Neuronal stem cell (in vitro differentiated cells): ENCODE data around the gene JPH2.
A peak's percentile ranks its signal among the peaks of the same experiment; 100 is the strongest.

Experiments used
- DNase-seq: peaks from one replicate; pipeline ENCODE4 v3.0.0-alpha.2; 2013; ENCODE audit warnings: low spot score
- H2AFZ ChIP-seq: one replicate; pipeline ENCODE4 v1.6.1; 2013; ENCODE audit warnings: mild to moderate bottlenecking, low read length, inconsistent platforms
- H2AK5ac ChIP-seq: 2 replicates; pipeline ENCODE4 v1.6.1; 2013; ENCODE audit warnings: low read depth, mild to moderate bottlenecking, inconsistent platforms, low read length, moderate library complexity, mixed read lengths
- H2BK120ac ChIP-seq: 2 replicates; pipeline ENCODE4 v1.6.1; 2013; ENCODE audit warnings: low read depth, mild to moderate bottlenecking, inconsistent platforms, low read length, moderate library complexity, mixed read lengths
- H2BK12ac ChIP-seq: one replicate; pipeline ENCODE4 v1.6.1; 2013; ENCODE audit warnings: low read length, inconsistent platforms
- H2BK15ac ChIP-seq: 2 replicates; pipeline ENCODE4 v1.6.1; 2013; ENCODE audit warnings: mild to moderate bottlenecking, low read length, inconsistent platforms, mixed read lengths
- H2BK5ac ChIP-seq: one replicate; pipeline ENCODE4 v1.6.1; 2013; ENCODE audit warnings: inconsistent platforms, mild to moderate bottlenecking, low read length, moderate library complexity
- H3K14ac ChIP-seq: one replicate; pipeline ENCODE4 v1.6.1; 2013; ENCODE audit warnings: low read length, inconsistent platforms
- H3K18ac ChIP-seq: 2 replicates; pipeline ENCODE4 v1.6.1; 2013; ENCODE audit warnings: low read length, inconsistent platforms
- H3K23ac ChIP-seq: 2 replicates; pipeline ENCODE4 v1.6.1; 2013; ENCODE audit warnings: low read depth, mild to moderate bottlenecking, mixed read lengths, low read length, inconsistent platforms; ENCODE audit not compliant: poor library complexity
- H3K27ac ChIP-seq: replicated peaks from 3 replicates; pipeline ENCODE4 v1.5.1; 2013; ENCODE audit warnings: low read length, inconsistent platforms
- H3K27me3 ChIP-seq, 3 experiments: 2 replicates each; pipeline ENCODE4 v1.6.1; 2013; ENCODE audit warnings: low read length in 3 of 3, mild to moderate bottlenecking in 2 of 3, inconsistent platforms in 1 of 3, low read depth in 1 of 3, mixed read lengths in 1 of 3, moderate library complexity in 1 of 3; ENCODE audit not compliant: control insufficient read depth in 3 of 3, insufficient read depth in 3 of 3
- H3K36me3 ChIP-seq, 2 donors: replicated peaks in 1 of 2; 2 replicates each; pipeline ENCODE4 v1.6.1; 2013; ENCODE audit warnings: low read length in 2 of 2; ENCODE audit not compliant: control insufficient read depth in 2 of 2, insufficient read depth in 2 of 2
- H3K4ac ChIP-seq: 2 replicates; pipeline ENCODE4 v1.6.1; 2013; ENCODE audit warnings: inconsistent platforms, mild to moderate bottlenecking, low read length, moderate library complexity
- H3K4me1 ChIP-seq, 2 donors: 1 replicate in 1 of 2; 2 replicates in 1 of 2; pipeline ENCODE4 v1.6.1; 2013; ENCODE audit warnings: low read length in 2 of 2, low read depth in 1 of 2; ENCODE audit not compliant: control insufficient read depth in 2 of 2, insufficient read depth in 1 of 2
- H3K4me2 ChIP-seq: one replicate; pipeline ENCODE4 v1.6.1; 2013; ENCODE audit warnings: mild to moderate bottlenecking, low read length, inconsistent platforms; ENCODE audit not compliant: insufficient read depth, poor library complexity, severe bottlenecking
- H3K4me3 ChIP-seq, 2 donors: 2 replicates each; pipeline ENCODE4 v1.5.1; 2013; ENCODE audit warnings: low read length in 2 of 2, mild to moderate bottlenecking in 2 of 2, inconsistent platforms in 1 of 2, moderate library complexity in 1 of 2
- H3K79me1 ChIP-seq: one replicate; pipeline ENCODE4 v1.6.1; 2013; ENCODE audit warnings: low read depth, mild to moderate bottlenecking, inconsistent platforms, low read length, moderate library complexity
- H3K9ac ChIP-seq: one replicate; pipeline ENCODE4 v1.6.1; 2013; ENCODE audit warnings: mild to moderate bottlenecking, low read depth, low read length, inconsistent platforms; ENCODE audit not compliant: poor library complexity
- H3K9me3 ChIP-seq, 2 donors: replicated peaks in 1 of 2; 2 replicates each; pipeline versions ENCODE3 to v1.6.1; 2013; ENCODE audit warnings: low read length in 2 of 2, mild to moderate bottlenecking in 2 of 2, inconsistent platforms in 1 of 2, low read depth in 1 of 2, mixed read lengths in 1 of 2, moderate library complexity in 1 of 2; ENCODE audit not compliant: control insufficient read depth in 2 of 2, insufficient read depth in 1 of 2
- H4K8ac ChIP-seq: one replicate; pipeline ENCODE4 v1.6.1; 2013; ENCODE audit warnings: low read depth, mild to moderate bottlenecking, inconsistent platforms, low read length, moderate library complexity
- H4K91ac ChIP-seq: one replicate; pipeline ENCODE4 v1.6.1; 2013; ENCODE audit warnings: low read length, low read depth, mild to moderate bottlenecking, inconsistent platforms; ENCODE audit not compliant: poor library complexity
- WGBS, 2 donors: extraction: QIAGEN DNeasy Blood & Tissue Kit; methylation state at CpG; one replicate each; pipeline ENCODE4 v1.1.7; 2013; ENCODE audit warnings: missing lambda C conversion rate in 2 of 2, mixed read lengths in 1 of 2; ENCODE audit not compliant: insufficient read length in 2 of 2, insufficient replicate concordance in 1 of 2; ENCODE audit errors: extremely low coverage in 2 of 2; 5-methylcytosine and 5-hydroxymethylcytosine counted together

JPH2 gene

DNA sequence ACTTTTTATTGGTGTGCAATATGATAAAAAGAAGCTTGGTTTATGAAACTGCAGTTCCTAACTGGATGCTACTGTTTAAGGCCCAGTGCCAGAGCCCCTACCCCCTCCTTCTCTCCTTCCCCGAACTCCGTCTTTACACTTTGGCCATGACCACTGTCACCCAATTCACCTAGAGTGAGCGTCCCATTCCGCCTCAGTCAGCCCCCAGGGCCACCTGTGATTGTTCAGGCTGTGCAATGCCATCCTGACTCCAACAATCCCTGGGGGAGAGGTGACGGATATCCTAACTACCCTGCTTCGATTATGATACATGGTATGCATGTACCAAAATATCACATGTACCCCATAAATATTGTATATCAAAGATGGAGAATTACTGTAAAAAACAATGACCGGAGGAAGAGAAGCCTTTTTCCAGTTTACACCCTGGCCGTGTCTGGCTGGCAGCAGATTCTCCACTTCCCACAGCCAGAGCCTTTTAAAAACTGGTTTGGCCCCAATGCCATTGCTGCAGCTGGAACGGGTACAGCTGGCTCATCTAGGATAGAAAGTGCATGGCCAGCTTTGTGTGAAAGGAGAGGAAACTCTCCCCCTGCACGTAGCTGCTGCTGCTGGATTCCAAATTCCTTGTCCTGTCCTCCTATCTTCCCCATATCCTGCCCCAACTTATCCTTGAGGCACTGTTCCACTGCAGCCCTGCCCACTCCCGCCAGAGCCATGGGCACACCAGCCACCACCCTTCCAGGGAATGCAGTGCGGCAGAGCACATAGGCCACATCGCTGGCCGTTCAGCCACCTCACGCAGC lies 99.7 kb downstream of the JPH2 start:
- Histone ChIP-seq H3K18ac (no peak overlapping the region), H3K4me2 (no peak overlapping the region), H3K27me3 (peaks cover 0 to 4% (median 0%) of the 10 kb centered on the region in 3 experiments), H2BK15ac (no peak overlapping the region), H4K91ac (no peak overlapping the region), H2AK5ac (peak overlapping the region; percentile 86), H2AFZ (no peak overlapping the region), H2BK5ac (no peak overlapping the region), H3K4me3 (no peak overlapping the region), H3K79me1 (no peaks in the 10 kb centered on the region), H3K9me3 (no peaks in the 10 kb centered on the region), H2BK12ac (no peak overlapping the region), H2BK120ac (no peak overlapping the region), H3K23ac (peak overlapping the region; percentile 40), H3K27ac (no peak overlapping the region), H4K8ac (no peak overlapping the region), H3K36me3 (no peaks in the 10 kb centered on the region), H3K14ac (no peak overlapping the region), H3K4ac (no peak overlapping the region), H3K4me1 (no peaks in the 10 kb centered on the region), H3K9ac (no peak overlapping the region)
- DNase-seq, result no peak
- WGBS, 2 donors, result no CpG with 5 or more reads among the region's 15 CpGs

DNA sequence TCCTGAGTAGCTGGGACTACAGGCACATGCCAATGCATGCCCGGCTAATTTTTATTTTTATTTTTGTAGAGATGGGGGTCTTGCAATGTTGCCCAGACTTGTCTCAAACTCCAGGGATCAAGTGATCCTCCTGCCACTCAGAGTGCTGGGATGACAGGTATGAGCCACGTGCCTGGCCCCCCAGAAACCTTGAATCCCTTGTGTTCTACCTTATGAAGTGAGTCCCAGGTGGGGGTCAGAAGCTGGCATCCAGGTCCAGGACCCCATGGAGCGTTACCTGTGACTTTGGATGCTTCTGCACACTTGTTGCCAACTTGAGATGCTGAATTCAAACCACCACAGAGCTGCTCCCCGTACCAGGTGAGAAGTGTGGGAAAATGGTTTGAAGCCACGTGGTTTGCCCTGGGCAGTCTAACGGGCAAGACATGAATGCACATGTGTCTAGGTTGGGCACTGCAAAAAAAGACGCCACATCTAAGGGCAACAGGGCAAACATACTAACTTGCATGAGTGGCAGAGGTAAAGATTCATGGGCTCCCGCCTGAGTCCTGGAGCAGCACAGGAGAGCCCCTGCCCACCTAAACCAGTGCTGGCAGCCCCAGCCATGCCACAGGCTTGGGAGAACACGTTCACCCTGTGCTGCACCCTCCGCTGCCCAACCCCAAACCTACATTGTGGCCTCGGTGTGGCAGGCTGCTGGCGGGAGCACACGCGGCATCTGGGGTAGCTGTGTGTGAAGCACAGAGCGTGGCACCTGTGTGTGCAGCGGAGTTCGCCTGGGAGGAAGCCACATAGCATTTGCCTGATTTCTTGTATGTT lies 101.2 kb downstream of the JPH2 start:
- peak overlapping the region; percentile 47 for H2AK5ac ChIP-seq

GRCh38 chr20:44084891-44085290 lies 102.1 kb downstream of the JPH2 start:
- no peak overlapping the region for H4K91ac ChIP-seq
- no peak overlapping the region for H3K4me3 ChIP-seq
- H3K79me1 ChIP-seq, result no peaks in the 10 kb centered on the region
- H2BK5ac ChIP-seq, result no peak overlapping the region
- DNase-seq, result no peak
- H3K9ac ChIP-seq, result no peak overlapping the region
- no peaks in the 10 kb centered on the region for H3K36me3 ChIP-seq
- H3K4ac ChIP-seq, result no peak overlapping the region
- no peak overlapping the region for H3K18ac ChIP-seq
- no peak overlapping the region for H3K27ac ChIP-seq
- H3K4me2 ChIP-seq, result no peak overlapping the region
- WGBS, 2 donors, result no CpG with 5 or more reads among the region's 7 CpGs
- no peak overlapping the region for H4K8ac ChIP-seq
- no peak overlapping the region for H3K14ac ChIP-seq
- H3K4me1 ChIP-seq, result no peaks in the 10 kb centered on the region
- no peak overlapping the region for H2AK5ac ChIP-seq
- no peak overlapping the region for H3K23ac ChIP-seq
- H3K9me3 ChIP-seq, result no peaks in the 10 kb centered on the region
- no peak overlapping the region for H2BK15ac ChIP-seq
- H3K27me3 ChIP-seq, result peaks cover 0 to 9% (median 0%) of the 10 kb centered on the region in 3 experiments
- H2BK120ac ChIP-seq, result no peak overlapping the region
- no peak overlapping the region for H2AFZ ChIP-seq
- no peak overlapping the region for H2BK12ac ChIP-seq

More for the DNA sequence above, 101.2 kb downstream of the JPH2 start:
- H2BK12ac ChIP-seq, result no peak overlapping the region
- H3K79me1 ChIP-seq, result no peaks in the 10 kb centered on the region
- H3K9ac ChIP-seq, result no peak overlapping the region
- peak overlapping the region; percentile 40 for H3K23ac ChIP-seq
- no peak overlapping the region for H3K14ac ChIP-seq
- H3K27me3 ChIP-seq, result peaks cover 0 to 9% (median 0%) of the 10 kb centered on the region in 3 experiments
- H4K91ac ChIP-seq, result no peak overlapping the region
- H3K4me3 ChIP-seq, result no peak overlapping the region
- H3K9me3 ChIP-seq, result no peaks in the 10 kb centered on the region
- H3K18ac ChIP-seq, result peak overlapping the region; percentile 46
- H2BK120ac ChIP-seq, result no peak overlapping the region
- no CpG with 5 or more reads among the region's 17 CpGs for WGBS, 2 donors
- no peaks in the 10 kb centered on the region for H3K4me1 ChIP-seq
- H2AFZ ChIP-seq, result no peak overlapping the region
- H3K4me2 ChIP-seq, result no peak overlapping the region
- no peak overlapping the region for H3K27ac ChIP-seq
- no peak for DNase-seq
- no peak overlapping the region for H4K8ac ChIP-seq
- no peaks in the 10 kb centered on the region for H3K36me3 ChIP-seq
- no peak overlapping the region for H2BK5ac ChIP-seq
- no peak overlapping the region for H2BK15ac ChIP-seq
- no peak overlapping the region for H3K4ac ChIP-seq

GRCh38 chr20:44084439-44084838 lies 102.5 kb downstream of the JPH2 start:
- no peak overlapping the region for H2BK15ac ChIP-seq
- H3K23ac ChIP-seq, result no peak overlapping the region
- H3K4me2 ChIP-seq, result no peak overlapping the region
- H3K27me3 ChIP-seq, result peaks cover 0 to 9% (median 0%) of the 10 kb centered on the region in 3 experiments
- H2AK5ac ChIP-seq, result no peak overlapping the region
- WGBS, 2 donors, result no CpG with 5 or more reads among the region's 2 CpGs
- no peak overlapping the region for H4K8ac ChIP-seq
- H3K79me1 ChIP-seq, result no peaks in the 10 kb centered on the region
- no peak overlapping the region for H2AFZ ChIP-seq
- no peak overlapping the region for H2BK12ac ChIP-seq
- H3K36me3 ChIP-seq, result no peaks in the 10 kb centered on the region
- no peaks in the 10 kb centered on the region for H3K4me1 ChIP-seq
- H2BK5ac ChIP-seq, result no peak overlapping the region
- H3K4ac ChIP-seq, result no peak overlapping the region
- H3K9ac ChIP-seq, result no peak overlapping the region
- H3K9me3 ChIP-seq, result no peaks in the 10 kb centered on the region
- H3K4me3 ChIP-seq, result no peak overlapping the region
- no peak for DNase-seq
- no peak overlapping the region for H3K14ac ChIP-seq
- no peak overlapping the region for H3K18ac ChIP-seq
- no peak overlapping the region for H2BK120ac ChIP-seq
- no peak overlapping the region for H3K27ac ChIP-seq
- H4K91ac ChIP-seq, result no peak overlapping the region
